Cardiac fibroblast (primary cell): ENCODE measurements around the gene KCNQ1.

Experiments
- DNase-seq, 2 donors: peaks; one replicate each; pipeline versions ENCODE4 v3.0.0 to v3.0.0-alpha.2; 2010; ENCODE audit warnings: low read depth in 2 of 2
- H3K4me3 ChIP-seq, 2 donors: replicated peaks in 1 of 2; 1 replicate in 1 of 2; 2 replicates in 1 of 2; pipeline ENCODE4 v1.5.1; 2011; ENCODE audit warnings: low read depth in 2 of 2, low read length in 2 of 2, mild to moderate bottlenecking in 2 of 2, moderate library complexity in 1 of 2
- TF ChIP-seq, protein P1 (sequence below): IDR thresholded peaks from one replicate; pipeline ENCODE4 v1.5.1; 2011; ENCODE audit warnings: low read depth, mild to moderate bottlenecking, low read length, inconsistent platforms

Gene KCNQ1

DNA sequence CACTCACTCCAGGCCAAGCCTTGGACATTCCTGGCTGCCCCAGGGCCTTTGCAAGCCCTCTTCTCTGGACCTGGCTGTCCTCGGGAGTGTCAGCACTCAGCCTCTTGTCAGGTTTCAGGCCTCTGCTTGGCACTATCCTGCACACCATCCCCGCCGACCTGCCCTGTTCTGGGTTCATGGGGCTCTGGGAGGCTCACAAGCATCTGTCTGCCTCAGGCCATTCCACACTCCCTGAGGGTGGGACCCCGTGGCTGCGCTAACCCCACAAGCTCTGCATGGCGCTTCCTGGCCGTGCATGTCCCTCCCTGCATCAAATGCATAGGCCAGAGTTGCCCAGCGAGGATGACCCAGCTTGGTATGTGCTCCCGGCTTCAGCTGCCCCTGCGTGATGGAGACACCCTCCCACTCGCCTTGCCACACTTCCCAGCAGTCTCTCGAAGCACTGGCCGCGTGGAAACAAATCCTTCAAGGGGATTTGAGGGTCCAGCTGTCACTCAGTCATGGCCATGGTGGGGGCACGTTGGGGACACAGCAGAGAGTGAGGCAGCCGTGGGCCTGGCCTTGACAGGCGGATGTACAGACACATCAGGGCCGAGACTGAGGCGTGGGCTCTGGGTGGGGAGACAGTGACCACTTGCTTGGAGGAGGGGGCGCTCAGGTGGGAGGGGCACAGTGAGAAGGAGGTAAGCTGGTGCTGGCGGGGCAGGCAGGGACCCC lies 87.3 kb downstream of the KCNQ1 start:
- DNase-seq: no peak

DNA sequence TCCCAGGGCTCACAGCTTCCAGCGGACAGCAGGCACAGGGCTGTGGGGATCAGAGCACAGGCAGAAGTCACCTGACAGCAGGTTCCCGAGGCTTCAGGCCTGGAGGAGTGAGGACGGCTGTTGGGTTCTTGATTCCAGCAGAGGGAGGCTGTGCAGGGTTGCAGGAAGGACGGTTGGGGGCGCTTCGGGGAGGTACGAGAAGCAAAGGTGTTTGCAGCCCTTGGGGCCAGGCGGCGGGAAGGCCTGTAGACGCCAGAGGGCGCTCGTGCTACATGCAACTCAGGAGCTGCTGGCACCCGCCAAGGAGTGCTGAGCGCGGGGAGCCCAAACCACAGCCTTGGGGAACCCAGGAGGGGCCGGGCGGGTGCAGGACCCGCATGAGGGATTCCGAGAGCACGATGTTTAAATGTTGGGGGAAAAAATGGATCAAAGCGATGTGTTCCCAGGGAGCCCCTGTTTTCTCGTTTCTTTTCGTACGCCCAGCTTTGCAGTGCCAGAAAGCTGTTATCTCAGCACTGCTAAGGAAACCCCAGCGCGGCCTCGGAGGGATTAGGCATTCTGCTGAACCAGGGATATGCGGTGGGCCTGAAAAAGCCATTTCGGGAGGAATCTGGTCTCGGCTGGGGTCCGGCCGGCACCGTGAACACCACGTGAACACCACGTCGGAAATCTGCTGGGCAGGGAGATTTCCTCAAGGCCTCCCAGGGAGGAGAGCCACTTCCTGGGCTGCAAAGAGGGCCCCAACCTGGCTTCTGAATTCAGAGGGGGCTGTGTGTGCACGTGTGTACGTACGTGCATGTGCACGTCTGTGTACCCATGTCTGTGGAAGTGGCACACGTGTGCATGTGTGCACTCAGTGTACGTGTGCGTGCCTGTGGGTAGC lies 88.1 kb downstream of the KCNQ1 start:
- H3K4me3 ChIP-seq: peak overlapping the region; percentile 7 to 23
- peak; percentile 91 to 93 for DNase-seq
- TF ChIP-seq, protein P1, sequence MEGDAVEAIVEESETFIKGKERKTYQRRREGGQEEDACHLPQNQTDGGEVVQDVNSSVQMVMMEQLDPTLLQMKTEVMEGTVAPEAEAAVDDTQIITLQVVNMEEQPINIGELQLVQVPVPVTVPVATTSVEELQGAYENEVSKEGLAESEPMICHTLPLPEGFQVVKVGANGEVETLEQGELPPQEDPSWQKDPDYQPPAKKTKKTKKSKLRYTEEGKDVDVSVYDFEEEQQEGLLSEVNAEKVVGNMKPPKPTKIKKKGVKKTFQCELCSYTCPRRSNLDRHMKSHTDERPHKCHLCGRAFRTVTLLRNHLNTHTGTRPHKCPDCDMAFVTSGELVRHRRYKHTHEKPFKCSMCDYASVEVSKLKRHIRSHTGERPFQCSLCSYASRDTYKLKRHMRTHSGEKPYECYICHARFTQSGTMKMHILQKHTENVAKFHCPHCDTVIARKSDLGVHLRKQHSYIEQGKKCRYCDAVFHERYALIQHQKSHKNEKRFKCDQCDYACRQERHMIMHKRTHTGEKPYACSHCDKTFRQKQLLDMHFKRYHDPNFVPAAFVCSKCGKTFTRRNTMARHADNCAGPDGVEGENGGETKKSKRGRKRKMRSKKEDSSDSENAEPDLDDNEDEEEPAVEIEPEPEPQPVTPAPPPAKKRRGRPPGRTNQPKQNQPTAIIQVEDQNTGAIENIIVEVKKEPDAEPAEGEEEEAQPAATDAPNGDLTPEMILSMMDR: peak; percentile 99

More for the DNA sequence above, 87.3 kb downstream of the KCNQ1 start:
- TF ChIP-seq, protein P1: no peak
- H3K4me3 ChIP-seq: no peak overlapping the region

DNA sequence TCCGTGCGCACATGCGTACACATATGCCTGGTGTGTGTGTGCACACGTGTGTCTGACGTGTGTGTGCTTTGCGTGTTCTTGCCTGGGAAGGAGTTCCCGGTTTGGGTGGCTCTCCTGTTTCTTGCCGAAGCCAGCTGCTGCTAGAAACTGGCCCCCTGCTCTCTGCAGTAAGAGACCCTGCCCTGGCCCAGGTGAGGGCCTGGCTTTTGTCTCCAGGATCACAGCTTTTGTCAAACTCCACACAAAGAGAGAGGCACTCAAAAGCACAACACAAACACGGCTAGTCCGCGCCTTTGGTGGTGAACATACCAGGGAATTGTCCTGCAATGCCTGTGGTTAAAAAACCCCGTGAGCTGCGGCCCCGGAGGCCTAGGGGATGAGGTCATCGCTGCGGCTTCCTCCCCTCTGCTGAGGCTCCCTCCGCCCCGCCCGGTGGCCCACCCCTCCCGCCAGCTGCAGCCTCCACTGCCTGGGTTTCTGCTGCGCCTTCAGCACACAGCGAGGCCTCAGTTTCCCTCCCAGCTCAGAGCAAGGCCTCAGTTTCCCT lies 88.9 kb downstream of the KCNQ1 start:
- TF ChIP-seq, protein P1: no peak
- DNase-seq: peak; percentile 91 to 92
- H3K4me3 ChIP-seq: no peak overlapping the region

DNA sequence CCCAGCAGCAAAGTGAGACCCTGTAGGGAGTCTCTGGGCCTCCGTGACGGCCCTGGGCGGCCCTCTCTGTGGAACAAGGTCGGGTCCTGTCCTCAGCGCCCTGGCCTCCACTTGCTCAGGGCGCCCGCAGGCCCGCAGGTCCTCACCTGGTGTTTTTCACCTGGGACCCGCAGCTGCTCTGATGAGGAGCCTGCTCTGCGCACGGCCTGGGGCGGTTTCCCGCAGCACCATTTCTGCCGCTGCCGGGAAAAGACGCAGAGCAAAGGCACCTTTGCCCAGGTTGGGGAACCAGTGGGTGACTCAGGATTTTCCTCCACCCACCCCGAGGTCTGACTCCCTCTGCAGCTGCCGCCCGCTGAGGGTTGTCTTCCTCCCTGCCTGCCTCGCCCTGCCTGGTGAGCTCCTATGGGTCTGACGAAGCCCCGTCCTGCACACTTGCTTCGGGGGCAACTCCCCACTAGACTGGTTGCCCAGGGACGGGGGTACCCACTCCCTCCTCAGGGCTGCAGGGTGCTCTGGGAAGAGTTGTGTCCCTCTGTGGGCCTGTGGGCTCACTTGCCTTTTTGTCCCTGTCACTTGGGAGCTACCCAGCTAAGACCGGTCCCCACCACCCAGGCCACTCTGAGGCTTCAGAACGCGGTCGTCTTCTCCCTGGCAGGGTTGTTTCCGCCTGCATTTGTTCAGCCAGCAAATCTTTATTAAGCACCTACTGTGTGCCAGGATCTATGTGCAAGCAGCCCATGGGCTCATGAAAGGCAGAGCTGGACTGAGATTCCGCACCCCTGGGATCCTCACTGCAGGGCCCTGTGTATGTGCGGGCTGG lies 89.5 kb downstream of the KCNQ1 start:
- DNase-seq: no peak
- H3K4me3 ChIP-seq: no peak overlapping the region
- TF ChIP-seq, protein P1: no peak

DNA sequence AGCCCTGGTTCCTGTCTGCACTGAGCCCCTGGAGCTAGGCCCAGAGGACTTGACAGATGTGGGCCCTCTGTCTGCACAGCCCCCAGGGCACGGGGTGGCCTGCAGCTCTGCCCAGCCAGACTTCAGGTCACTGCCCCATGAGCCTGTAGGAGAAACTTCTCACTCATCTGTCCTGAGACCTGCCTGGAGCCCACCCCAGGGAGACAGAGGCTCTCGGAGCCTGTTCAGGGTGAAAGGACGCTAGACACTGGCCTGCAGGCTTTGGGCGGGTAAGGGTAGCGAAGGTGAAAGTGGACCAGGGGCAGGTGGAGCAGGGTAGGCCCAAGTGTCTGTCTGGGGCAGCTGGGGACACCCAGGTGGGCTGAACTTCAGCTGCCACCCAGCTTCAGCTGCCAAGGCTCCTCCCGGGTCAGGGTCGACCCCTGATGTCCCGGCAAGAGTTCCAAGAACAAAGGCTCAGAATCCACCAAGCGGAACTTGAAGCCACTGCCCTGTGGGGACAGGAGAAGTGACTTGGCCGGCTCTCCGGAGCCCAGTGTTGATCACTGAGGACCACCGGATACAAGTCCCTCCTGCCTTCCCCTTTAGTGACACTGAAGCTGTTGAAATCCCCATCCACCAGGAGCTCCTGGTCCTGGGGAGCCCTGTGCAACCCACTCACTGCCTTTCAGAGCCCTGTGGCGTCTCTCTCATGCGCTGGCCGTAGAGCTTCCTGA lies 90.3 kb downstream of the KCNQ1 start:
- TF ChIP-seq, protein P1: no peak
- H3K4me3 ChIP-seq: no peak overlapping the region
- DNase-seq: no peak
